Measurements from ENCODE around the gene RTP5.

GRCh38 chr2:241862775-241863535, 6.6 kb upstream of the RTP5 start:
- no peak for TF ChIP-seq EZH2 (IDR thresholded peaks at IDR 0.05; ENCODE audit: borderline replicate concordance, low read depth, low read length, severe bottlenecking)
- TF ChIP-seq CTCF (IDR thresholded peaks at IDR 0.05; ENCODE audit: borderline replicate concordance, extremely low read depth, low read length, poor library complexity, severe bottlenecking), result no peak
